ENCODE measurements around the gene CPVL.

CPVL gene

DNA sequence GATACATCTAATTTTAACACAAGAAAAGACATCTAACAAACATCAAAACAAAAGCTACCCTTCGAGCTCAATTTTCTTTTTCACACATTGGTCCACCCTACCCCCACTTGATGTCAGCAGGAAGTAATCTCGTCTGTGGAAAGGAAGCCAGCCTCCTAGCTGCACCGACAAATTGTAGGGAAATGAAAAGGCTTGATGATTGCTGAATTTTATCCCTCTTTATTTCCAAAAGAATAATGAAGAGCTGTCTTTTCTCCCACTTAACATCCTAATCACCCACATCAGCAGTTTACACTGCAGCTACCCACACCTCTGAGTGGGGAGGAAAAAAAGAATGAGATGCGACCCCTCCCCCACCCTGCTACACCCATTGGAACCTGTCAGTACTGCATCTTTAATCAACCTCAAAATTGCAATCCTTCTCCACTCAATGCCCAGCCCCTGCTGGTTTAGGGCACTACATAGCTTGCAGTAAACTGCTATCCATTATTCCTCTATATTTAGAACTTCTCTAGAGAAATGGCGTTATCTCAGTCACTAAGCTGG is 10.6 kb upstream of the CPVL start:
- DNase-seq (ENCODE audit: low read depth, low spot score) = no peak

GRCh38 chr7:29154076-29154475 is 7.7 kb upstream of the CPVL start:
- DNase-seq (ENCODE audit: low read depth, low spot score) = no peak

DNA sequence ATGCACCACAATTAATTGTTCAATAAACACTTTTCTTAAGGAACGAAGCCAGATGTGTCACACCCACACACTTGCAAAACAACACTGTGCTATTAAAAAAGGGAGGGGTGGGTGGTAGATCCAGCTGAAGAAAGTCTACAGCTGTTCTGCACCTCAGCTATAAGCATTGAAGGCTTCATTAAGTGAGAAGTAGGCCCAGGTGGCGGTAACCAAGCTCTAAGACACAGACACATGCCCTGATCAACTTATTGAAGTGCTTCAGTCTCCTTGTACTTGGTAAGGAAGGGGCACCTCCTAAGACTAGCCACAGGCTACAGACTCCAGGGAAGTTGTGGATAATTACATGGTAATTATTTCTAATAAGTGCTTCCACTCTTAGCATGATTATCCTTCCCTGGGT is 4.5 kb upstream of the CPVL start:
- no peak for DNase-seq (ENCODE audit: low read depth, low spot score)

GRCh38 chr7:29149036-29149435 is 2.7 kb upstream of the CPVL start:
- DNase-seq (ENCODE audit: low read depth, low spot score) = no peak

- DNase-seq (ENCODE audit: low read depth, low spot score) = no peak
Observed at GRCh38 chr7:29147821-29148220, 1.5 kb upstream of the CPVL start.

DNA sequence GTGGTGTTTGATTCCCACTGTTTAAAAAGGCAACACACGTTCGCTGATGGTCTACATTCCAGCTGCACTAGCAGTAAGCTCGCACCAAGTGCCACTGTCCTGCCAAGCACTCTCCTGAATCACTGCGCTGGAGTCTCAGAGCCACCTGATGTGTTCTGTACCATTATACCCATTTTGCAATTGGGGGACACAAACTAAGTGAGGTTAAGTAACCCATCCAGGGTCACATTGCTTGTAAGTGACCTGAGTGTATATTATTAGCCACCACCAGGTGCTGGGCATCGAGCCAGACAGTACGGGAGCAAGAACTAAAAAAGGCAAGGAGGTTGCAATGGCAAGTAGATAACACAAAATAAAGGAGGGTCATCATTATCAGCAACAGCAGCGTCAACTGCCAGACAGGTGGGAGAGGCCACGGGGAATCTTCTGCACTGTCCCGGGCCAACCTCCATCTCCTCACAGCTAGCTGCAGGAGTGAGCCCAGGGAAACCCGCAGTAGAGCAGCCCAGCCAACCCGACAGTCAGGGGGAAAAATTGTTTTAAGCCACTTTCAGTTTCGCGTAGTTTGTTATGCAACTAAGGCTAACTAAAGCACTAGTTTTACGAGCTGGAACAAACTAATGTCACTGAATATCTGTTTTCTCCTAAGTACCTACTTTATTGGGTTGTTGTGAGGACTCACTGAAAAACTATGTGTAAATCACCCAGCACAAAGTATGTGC is 712 bp upstream of the CPVL start:
- DNase-seq (ENCODE audit: low read depth, low spot score) = no peak

DNA sequence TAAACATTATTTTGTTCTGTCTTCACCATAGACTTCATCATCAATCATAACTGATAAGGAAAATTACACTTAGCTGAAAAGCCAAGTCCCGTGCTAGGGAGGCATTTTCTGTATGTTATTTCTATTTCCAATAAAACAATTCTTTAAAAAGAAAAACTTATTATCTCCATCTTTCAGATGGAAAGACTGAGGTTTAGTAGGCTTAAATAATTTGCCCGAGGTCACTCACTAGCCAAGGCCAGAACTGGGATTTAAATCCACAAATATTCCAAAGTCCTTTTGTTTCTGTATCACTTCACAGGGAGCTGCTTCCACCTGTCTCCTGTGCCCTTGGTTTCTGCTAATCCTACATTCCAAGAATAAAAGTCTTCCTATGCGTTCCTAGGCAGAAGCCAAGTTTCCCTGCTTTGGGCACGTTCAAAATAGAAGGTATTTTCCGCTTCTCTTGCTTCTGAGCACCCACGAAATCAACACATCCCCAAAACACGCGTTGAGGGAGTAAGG is 732 bp downstream of the CPVL start:
- DNase-seq (ENCODE audit: low read depth, low spot score) = no peak

DNA sequence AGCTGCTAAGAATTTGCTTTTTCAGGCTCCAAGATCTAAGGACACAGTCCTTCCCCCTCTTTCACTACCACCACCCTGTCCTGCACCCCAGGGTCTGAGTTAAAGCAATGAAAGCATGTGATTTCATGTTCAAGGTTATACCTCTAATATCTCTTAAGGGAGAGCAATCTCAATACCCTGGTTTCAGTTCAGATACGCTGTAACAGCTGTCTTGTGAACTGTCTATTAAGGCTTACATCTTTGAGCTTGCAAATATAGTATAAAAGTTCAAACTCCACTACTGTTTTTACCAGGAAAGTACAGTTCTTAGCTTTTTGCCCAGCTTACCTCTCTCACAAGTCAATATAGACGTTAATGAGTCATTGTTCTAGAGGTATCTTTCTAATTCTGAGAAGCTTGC is 2.6 kb downstream of the CPVL start:
- no peak for DNase-seq (ENCODE audit: low read depth, low spot score)

- no peak for DNase-seq (ENCODE audit: low read depth, low spot score)
Observed at GRCh38 chr7:29142021-29142727, 4.2 kb downstream of the CPVL start.

- DNase-seq (ENCODE audit: low read depth, low spot score) = no peak
Observed at GRCh38 chr7:29140873-29141468, 5.4 kb downstream of the CPVL start.

GRCh38 chr7:29139796-29140195 is 6.5 kb downstream of the CPVL start:
- DNase-seq (ENCODE audit: low read depth, low spot score) = no peak

DNA sequence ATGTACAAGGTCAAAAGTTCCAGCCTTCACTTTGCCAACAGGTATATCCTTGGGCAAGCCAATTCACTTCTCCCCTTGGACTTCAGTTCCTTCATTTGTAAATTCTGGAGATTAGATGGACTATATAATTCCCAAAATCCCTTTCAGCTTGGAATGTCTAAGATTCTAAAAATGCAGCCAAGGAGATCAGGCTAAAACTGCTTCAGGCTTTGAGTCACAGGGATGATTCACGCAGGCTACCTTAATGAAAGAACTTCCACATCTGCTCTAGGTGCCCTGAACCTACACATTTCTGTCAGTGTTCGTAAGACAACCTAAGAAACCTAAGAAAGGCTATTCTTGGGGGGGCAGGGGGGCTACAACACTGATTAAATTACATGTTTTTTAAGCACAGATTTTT is 7.1 kb downstream of the CPVL start:
- no peak for DNase-seq (ENCODE audit: low read depth, low spot score)

GRCh38 chr7:29138588-29138987 is 7.7 kb downstream of the CPVL start:
- no peak for DNase-seq (ENCODE audit: low read depth, low spot score)

DNA sequence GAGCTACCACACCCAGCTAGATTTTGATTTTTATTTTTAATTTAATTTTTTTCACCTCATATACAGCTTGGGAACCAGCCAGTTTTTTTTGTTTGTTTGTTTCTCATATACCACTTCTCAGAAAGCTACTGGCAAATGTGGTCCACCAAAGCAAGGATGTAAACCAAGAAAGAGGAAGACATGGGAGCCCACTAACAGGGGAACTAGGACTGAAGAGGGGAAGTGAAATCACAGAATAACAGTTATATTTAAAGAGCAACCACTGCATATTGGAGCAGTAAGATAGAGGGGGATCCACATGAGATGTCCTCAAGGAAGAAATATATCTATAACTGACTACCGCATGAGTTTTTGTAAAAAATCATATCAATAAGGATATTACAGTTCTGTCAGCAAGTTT is 10.5 kb downstream of the CPVL start:
- no peak for DNase-seq (ENCODE audit: low read depth, low spot score)

- DNase-seq (ENCODE audit: low read depth, low spot score) = no peak
Observed at GRCh38 chr7:29132980-29133379, 13.4 kb downstream of the CPVL start.

DNA sequence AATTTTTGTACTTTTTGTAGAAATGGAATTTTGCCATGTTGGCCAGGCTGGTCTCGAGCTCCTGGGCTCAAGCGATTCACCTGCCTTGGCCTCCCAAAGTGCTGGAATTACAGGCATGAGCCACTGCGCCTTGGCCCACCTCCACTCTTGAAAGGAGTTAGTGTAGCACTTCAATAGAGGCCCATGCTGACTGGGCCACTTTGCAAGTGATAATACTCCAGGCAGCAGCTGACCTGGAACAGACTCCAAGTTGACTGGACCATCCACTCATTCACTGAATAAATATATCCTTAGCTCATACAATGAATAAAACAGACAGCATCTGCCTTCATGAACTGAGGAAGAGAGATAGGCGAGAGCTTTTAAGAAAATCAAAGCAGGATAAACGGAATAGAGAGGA is 14.7 kb downstream of the CPVL start:
- no peak for DNase-seq (ENCODE audit: low read depth, low spot score)

DNA sequence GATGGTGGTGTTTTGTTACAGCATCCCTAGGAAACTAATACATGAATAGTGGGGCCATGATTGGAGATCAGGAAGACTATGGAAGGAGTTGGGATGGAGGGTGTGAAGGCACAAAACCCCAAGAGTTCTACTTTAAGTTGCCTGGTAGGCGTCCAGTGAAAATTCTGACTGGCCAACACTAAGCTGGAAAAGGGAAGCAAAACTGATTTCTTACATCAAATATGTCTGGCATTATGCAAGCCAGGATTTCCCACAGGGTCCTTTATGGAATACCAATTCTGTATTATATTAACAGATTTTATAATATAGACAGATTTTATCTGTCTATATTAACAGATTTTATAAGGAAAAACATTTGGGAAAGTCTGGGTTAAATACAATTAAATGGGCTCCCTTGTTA is 16.2 kb downstream of the CPVL start:
- DNase-seq (ENCODE audit: low read depth, low spot score) = no peak

GRCh38 chr7:29127527-29127926 is 18.8 kb downstream of the CPVL start:
- DNase-seq (ENCODE audit: low read depth, low spot score) = no peak

DNA sequence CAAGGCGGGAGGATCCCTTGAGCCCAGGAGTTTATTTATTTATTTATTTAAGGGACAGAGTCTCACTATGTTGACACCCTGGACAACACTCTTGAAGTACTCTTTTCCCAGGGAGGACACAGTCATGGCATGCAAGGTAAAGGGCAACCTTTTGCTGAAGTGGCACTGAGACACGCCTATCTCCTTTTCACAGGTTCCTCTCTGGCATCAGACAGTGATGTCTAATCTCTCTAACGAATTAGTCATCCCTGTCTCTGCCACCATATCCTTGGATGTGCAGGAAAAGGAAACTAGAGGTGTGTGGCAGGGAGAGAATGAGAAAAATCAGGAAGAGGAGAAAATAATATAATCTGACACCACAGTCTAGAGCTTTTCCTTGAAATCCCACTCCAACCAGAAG is 19.5 kb downstream of the CPVL start:
- DNase-seq (ENCODE audit: low read depth, low spot score) = no peak

DNA sequence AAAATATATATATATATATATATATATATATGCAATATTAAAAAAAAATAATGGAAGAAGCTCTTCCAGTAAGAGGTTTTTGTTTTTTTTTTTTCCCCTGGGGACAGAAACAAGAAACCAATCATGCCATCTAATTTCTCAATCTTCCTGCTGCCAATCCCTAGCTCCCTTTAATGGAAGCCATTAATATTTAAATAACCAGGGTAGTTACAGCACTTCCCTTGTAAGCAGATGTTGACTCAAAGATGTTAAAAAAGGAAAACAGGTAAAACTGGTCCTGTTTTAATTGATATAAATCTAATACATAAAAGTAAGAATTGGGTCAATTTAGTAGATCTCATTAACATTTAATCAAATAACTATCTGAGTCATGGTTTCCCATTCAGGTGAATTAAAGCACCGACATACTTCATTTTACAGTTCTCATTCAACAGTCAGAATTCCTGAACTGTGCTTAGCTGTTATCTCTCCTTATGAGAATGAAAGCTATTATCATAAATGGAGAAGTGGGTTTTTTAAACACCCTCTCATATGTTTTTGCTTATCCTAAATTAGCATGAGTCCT is 22.6 kb downstream of the CPVL start:
- no peak for DNase-seq (ENCODE audit: low read depth, low spot score)

GRCh38 chr7:29122759-29123158 is 23.6 kb downstream of the CPVL start:
- DNase-seq (ENCODE audit: low read depth, low spot score) = no peak

DNA sequence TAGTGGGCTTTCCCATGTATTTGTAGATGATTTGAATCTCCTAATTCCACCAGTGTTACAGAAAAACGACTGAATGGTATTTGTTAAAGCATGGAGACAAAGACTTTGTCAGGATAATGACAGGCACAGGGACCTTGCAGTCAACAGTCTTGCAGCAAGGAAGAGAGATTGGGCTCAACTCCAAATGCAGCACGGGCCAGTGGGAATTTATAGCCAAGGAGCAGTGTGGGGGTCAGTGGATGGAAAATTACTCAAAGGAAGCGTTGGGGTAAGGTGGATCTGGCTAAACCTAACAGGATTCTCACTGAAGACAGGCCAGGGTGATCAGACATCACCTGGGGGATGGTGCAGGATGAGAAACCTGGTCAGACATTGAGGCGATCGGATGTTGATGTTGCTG is 24.3 kb downstream of the CPVL start:
- DNase-seq (ENCODE audit: low read depth, low spot score) = no peak

Data from smooth muscle cell of the brain vasculature (primary cell).